Smooth muscle cell (in vitro differentiated cells): ENCODE data around the gene BIRC7. TPM values are rescaled to one million over a fixed set of nuclear protein-coding genes. Genes with fewer than 3 reads are reported as not detected.

ENCODE experiments used
- DNase-seq: peaks from one replicate; lab custom pipeline; 2025; ENCODE audit not compliant: unreplicated experiment; lab: John Stamatoyannopoulos, UW
- H2AFZ ChIP-seq: fragments of 200-600 bp; sonication (generic); 2 replicates; pipeline ENCODE4 v1.6.0; 2016; ENCODE audit warnings: antibody characterized with exemption, low read depth, mild to moderate bottlenecking
- H3F3A ChIP-seq: fragments of 200-600 bp; sonication (generic); 2 replicates; pipeline ENCODE4 v1.6.0; 2017; ENCODE audit warnings: antibody characterized with exemption, low read depth
- H3K27ac ChIP-seq: fragments of 200-600 bp; sonication (generic); 2 replicates; pipeline ENCODE4 v1.5.1; 2016; ENCODE audit warnings: low read depth, mild to moderate bottlenecking
- H3K27me3 ChIP-seq: fragments of 200-600 bp; sonication (generic); 2 replicates; pipeline ENCODE4 v1.6.1; 2016; ENCODE audit warnings: low read depth, mild to moderate bottlenecking
- H3K36me3 ChIP-seq: fragments of 200-600 bp; sonication (generic); 2 replicates; pipeline ENCODE4 v1.5.1; 2016; ENCODE audit warnings: low read depth
- H3K4me1 ChIP-seq: fragments of 200-600 bp; sonication (generic); 2 replicates; pipeline ENCODE4 v1.5.1; 2016; ENCODE audit warnings: low read depth
- H3K4me2 ChIP-seq: fragments of 200-600 bp; sonication (generic); 2 replicates; pipeline ENCODE4 v1.6.0; 2016; ENCODE audit warnings: mild to moderate bottlenecking
- H3K4me3 ChIP-seq: fragments of 200-600 bp; sonication (generic); 2 replicates; pipeline ENCODE4 v1.5.1; 2016; ENCODE audit warnings: mild to moderate bottlenecking
- H3K79me2 ChIP-seq: fragments of 200-600 bp; sonication (generic); 2 replicates; pipeline ENCODE4 v1.6.0; 2016; ENCODE audit warnings: low read depth, mild to moderate bottlenecking
- H3K9ac ChIP-seq: fragments of 200-600 bp; sonication (generic); 2 replicates; pipeline ENCODE4 v1.6.0; 2016; ENCODE audit warnings: low read depth
- H3K9me3 ChIP-seq: fragments of 200-600 bp; sonication (generic); replicated peaks from 2 replicates; pipeline ENCODE4 v1.5.1; 2016; ENCODE audit warnings: low read depth
- H4K20me1 ChIP-seq: fragments of 200-600 bp; sonication (generic); 2 replicates; pipeline ENCODE4 v1.6.0; 2016; ENCODE audit warnings: low read depth
- WGBS: methylation state at CpG from one replicate; pipeline ENCODE4 v1.1.7; 2016; ENCODE audit warnings: low lambda C conversion rate; 5-methylcytosine and 5-hydroxymethylcytosine counted together
- polyA plus RNA-seq: library from polyadenylated mRNA; unstranded; fragments of >200 nt; fragmentation: Nextera tagmentation; extraction: Ambion mirVana; gene quantifications from 2 replicates; pipeline ENCODE4 v1.2.1, GENCODE V29; 2016
- total RNA-seq: library from RNA; depleted of rRNA; stranded (reverse); fragments of >200 nt; gene quantifications from 2 replicates; pipeline ENCODE4 v1.2.3, GENCODE V29; 2014
- TF ChIP-seq, protein P1 (sequence below): fragments of 200-600 bp; sonication (generic); IDR thresholded peaks from 2 replicates; pipeline ENCODE4 v1.5.1; 2017; ENCODE audit warnings: borderline replicate concordance, mild to moderate bottlenecking, antibody characterized with exemption; ENCODE audit not compliant: insufficient read depth, poor library complexity, severe bottlenecking

BIRC7 gene
- total and polyA plus RNA-seq, 2 experiments from 2014 or later = 5.8 to 10.9 TPM

DNA sequence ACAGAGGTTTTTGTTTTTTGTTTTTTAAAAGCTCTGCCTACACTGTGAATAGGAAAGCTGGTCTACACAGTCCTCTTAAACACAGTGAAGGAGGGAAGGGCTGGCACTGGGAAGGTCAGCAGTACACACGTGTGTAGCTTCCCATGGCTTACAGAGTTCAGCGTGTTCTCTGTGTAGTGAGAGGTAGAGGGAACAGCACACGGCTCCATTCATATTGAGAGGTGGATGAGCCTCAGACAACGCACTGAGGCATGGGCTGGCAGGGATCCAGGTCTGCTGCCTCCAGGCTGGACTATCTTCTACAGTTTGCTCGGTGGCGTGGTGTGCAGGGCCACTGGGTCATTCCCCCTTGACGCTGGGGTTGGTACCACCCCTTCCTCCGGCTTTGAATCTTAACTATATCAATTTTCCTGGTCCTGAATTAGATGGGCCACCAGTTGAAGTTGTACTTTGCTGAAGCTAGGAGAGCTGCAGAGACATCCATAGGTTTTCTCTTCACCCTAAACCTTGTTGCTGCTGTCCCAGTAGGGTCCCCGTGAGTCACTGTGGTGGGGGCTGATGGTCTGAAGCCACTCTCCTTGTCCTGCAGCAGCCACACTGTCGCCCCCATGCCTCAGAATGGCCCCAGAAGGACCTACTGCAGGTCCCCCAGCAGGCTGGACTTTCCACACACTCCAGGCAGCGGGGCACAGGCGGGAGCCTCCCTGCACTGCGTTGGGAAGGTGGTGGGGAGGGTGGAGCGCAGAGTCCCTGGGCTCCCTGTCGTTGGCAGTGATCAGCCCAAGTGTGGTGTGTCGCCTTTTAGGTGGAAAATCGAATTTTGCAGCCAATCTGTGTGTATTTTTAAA is 38.9 kb downstream of the BIRC7 start:
- H3K4me3 ChIP-seq = peak overlapping the region; percentile 97
- 87% methylated on average over 17 of the region's 17 CpGs for WGBS
- peak overlapping the region; percentile 99 for H3K9ac ChIP-seq
- peaks cover 72% of the 10 kb centered on the region for H3K79me2 ChIP-seq
- H4K20me1 ChIP-seq = peaks cover 65% of the 10 kb centered on the region
- peaks cover 5% of the 10 kb centered on the region for H3F3A ChIP-seq
- no peak overlapping the region for H2AFZ ChIP-seq
- H3K9me3 ChIP-seq = no peaks in the 10 kb centered on the region
- H3K27me3 ChIP-seq = no peaks in the 10 kb centered on the region
- H3K36me3 ChIP-seq = peaks cover 3% of the 10 kb centered on the region
- DNase-seq = no peak
- H3K27ac ChIP-seq = peak overlapping the region; percentile 95
- TF ChIP-seq, protein P1, sequence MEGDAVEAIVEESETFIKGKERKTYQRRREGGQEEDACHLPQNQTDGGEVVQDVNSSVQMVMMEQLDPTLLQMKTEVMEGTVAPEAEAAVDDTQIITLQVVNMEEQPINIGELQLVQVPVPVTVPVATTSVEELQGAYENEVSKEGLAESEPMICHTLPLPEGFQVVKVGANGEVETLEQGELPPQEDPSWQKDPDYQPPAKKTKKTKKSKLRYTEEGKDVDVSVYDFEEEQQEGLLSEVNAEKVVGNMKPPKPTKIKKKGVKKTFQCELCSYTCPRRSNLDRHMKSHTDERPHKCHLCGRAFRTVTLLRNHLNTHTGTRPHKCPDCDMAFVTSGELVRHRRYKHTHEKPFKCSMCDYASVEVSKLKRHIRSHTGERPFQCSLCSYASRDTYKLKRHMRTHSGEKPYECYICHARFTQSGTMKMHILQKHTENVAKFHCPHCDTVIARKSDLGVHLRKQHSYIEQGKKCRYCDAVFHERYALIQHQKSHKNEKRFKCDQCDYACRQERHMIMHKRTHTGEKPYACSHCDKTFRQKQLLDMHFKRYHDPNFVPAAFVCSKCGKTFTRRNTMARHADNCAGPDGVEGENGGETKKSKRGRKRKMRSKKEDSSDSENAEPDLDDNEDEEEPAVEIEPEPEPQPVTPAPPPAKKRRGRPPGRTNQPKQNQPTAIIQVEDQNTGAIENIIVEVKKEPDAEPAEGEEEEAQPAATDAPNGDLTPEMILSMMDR = no peak
- peak overlapping the region; percentile 99 for H3K4me2 ChIP-seq
- H3K4me1 ChIP-seq = peaks cover 19% of the 10 kb centered on the region

DNA sequence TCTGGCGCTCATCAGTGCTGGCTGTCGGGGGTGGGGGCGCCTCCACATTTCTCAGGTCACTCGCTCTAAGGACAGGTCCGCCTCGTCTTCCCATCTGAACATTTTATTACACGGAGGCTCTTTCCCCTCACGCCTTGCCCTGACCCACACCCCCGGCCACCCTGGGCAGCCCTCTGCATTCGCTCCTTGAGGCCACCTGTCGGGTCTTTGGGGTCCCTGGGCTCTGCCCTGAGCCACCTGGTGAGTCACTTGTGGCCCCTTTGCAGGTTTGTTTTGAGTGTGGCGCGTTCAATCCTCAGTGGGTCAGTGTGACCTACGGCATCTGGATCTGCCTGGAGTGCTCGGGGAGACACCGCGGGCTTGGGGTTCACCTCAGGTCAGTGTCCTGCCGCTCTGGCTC is 40.1 kb downstream of the BIRC7 start:
- Histone ChIP-seq H3K4me3 (no peak overlapping the region), H3K27me3 (no peaks in the 10 kb centered on the region), H3F3A (peaks cover 5% of the 10 kb centered on the region), H3K79me2 (peaks cover 77% of the 10 kb centered on the region), H3K9ac (no peak overlapping the region), H3K4me2 (no peak overlapping the region), H3K4me1 (peaks cover 19% of the 10 kb centered on the region), H3K27ac (no peak overlapping the region), H4K20me1 (peaks cover 77% of the 10 kb centered on the region), H3K9me3 (no peaks in the 10 kb centered on the region), H3K36me3 (peaks cover 3% of the 10 kb centered on the region), H2AFZ (no peak overlapping the region)
- TF ChIP-seq, protein P1 = no peak
- 97% methylated on average over 18 of the region's 18 CpGs for WGBS
- DNase-seq = no peak

DNA sequence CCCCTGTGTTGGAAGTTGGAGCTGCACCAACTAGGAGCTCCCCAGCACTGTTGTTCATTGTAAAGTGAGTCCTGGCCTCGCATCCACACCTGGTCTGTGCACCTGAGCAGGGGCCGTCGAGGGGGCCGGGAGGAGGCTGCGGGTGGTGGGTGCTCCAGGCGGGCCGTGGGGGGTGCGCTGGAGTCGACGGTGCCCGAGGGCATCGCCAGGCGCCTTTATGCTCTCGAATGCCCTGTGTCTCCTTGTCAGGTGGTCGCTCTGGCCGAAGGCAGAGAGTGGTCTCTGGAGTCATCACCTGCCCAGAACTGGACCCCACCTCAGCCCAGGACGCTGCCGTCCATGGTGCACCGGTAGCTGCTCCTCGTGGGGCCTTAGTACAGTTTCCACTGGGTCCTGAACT is 41.3 kb downstream of the BIRC7 start:
- 94% methylated on average over 17 of the region's 20 CpGs for WGBS
- peaks cover 5% of the 10 kb centered on the region for H3F3A ChIP-seq
- H4K20me1 ChIP-seq = peaks cover 89% of the 10 kb centered on the region
- H3K9me3 ChIP-seq = no peaks in the 10 kb centered on the region
- peaks cover 3% of the 10 kb centered on the region for H3K36me3 ChIP-seq
- DNase-seq = no peak
- no peak overlapping the region for H3K9ac ChIP-seq
- TF ChIP-seq, protein P1 = no peak
- H3K27me3 ChIP-seq = no peaks in the 10 kb centered on the region
- H3K4me2 ChIP-seq = no peak overlapping the region
- H3K79me2 ChIP-seq = peaks cover 69% of the 10 kb centered on the region
- no peak overlapping the region for H3K27ac ChIP-seq
- H3K4me1 ChIP-seq = peaks cover 14% of the 10 kb centered on the region
- no peak overlapping the region for H3K4me3 ChIP-seq
- H2AFZ ChIP-seq = no peak overlapping the region
